ENCODE data around the gene SKOR2.

- TF ChIP-seq CTCF (conservative IDR thresholded peaks at IDR 0.05; ENCODE audit: low read length) (no peak), EZH2phosphoT487 (IDR thresholded peaks at IDR 0.05; ENCODE audit: borderline replicate concordance) (no peak)
These were observed 91.2 kb downstream of the SKOR2 start for GRCh38 chr18:47160256-47160655.

All from Loucy (cell line).